Measurements from ENCODE around the gene NSUN2. TPM values are rescaled to one million over a fixed set of nuclear protein-coding genes. Genes with fewer than 3 reads are reported as not detected.

The NSUN2 gene
- total and polyA plus RNA-seq, 2 of the 4 experiments (the other 2 are of a cell fraction) = 51.1 to 61.1 TPM

DNA sequence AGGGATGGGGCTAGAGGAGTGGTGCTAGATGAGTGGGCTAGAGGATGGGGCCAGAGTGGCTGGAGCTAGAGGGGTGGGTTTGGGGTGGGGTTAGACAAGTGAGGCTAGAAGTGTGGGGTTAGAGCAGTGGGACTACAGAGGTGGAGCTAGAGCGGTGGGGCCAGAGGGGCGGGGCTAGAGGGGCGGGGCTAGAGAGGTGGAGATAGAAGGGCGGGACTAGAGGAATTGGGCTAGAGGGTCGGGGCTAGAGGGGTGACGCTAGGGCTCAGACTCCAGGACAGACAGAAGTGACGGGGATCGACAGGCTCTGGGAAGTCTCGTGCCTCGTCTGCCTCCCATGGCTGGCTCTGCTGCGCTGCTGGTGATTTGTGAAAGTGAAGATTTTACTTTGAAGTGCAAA, 49.4 kb upstream of the NSUN2 start:
- Histone ChIP-seq H3K9me1 (ENCODE audit: insufficient read depth, low read length) (peaks cover 3% of the 10 kb centered on the region; the same call in 1 of the 2 replicates), H3K14ac (replicated peaks; ENCODE audit: low read depth, low read length) (no peak overlapping the region), H3K4me2 (ENCODE audit: low read depth, low read length) (no peak overlapping the region), H2BK120ac (ENCODE audit: low read depth, low read length) (no peak overlapping the region), H3K18ac (ENCODE audit: low read depth, low read length) (no peak overlapping the region), H2AK5ac (ENCODE audit: low read depth, low read length) (no peak overlapping the region), H2AK9ac (replicated peaks; ENCODE audit: low read depth, low read length, poor library complexity) (no peak overlapping the region), H3K36me3 (ENCODE audit: control insufficient read depth, insufficient read depth, low read length) (no peaks in the 10 kb centered on the region), H3K56ac (ENCODE audit: extremely low read depth, insufficient read depth, low read length) (no peak overlapping the region), H3K27ac (ENCODE audit: insufficient read depth, low read length) (no peak overlapping the region), H3K9ac (ENCODE audit: low read depth, low read length) (no peak overlapping the region), H2BK15ac (ENCODE audit: low read depth, low read length) (no peak overlapping the region), H2BK20ac (ENCODE audit: low read depth, low read length) (no peak overlapping the region), H3K9me3 (ENCODE audit: control insufficient read depth, insufficient read depth, low read length) (no peaks in the 10 kb centered on the region), H3K79me1 (ENCODE audit: low read depth in 1 of 2, low read length in 2 of 2) (no peaks in the 10 kb centered on the region), H3K4ac (ENCODE audit: low read depth, low read length) (no peak overlapping the region), H2BK5ac (ENCODE audit: low read depth, low read length, poor library complexity, severe bottlenecking) (no peak overlapping the region), H3K4me3 (ENCODE audit: insufficient read depth, low read depth, low read length) (no peak overlapping the region), H4K8ac (ENCODE audit: low read depth in 2 of 2, low read length in 2 of 2) (no peak overlapping the region), H3K4me1 (ENCODE audit: control insufficient read depth, insufficient read depth, low read length) (no peaks in the 10 kb centered on the region), H3K23ac (ENCODE audit: low read depth, low read length) (no peak overlapping the region), H4K91ac (ENCODE audit: insufficient read depth, low read depth, low read length) (no peak overlapping the region), H4K20me1 (ENCODE audit: insufficient read depth, low read length) (no peaks in the 10 kb centered on the region), H2AFZ (replicated peaks; ENCODE audit: low read length, poor library complexity) (no peak overlapping the region), H4K5ac (ENCODE audit: low read depth, low read length) (no peak overlapping the region), H3K27me3 (ENCODE audit: control insufficient read depth, insufficient read depth, low read length) (peaks cover 3% of the 10 kb centered on the region; the same call in 1 of the 2 replicates)
- WGBS, 2 experiments (ENCODE audit: extremely low coverage in 2 of 2, insufficient read length in 1 of 2) = 17% methylated on average over 1 of the region's 11 CpGs; no CpG with 5 or more reads in 1 of the 2 experiments
- no TSS peak for BruUV-seq (replicated peaks)
- in situ Hi-C loops (cut with MboI; ENCODE audit: low sequenced_read_pairs) (no loop called here), dilution Hi-C loops (cut with HindIII; ENCODE audit: low sequenced_read_pairs, unreplicated experiment) (no loop called here), intact Hi-C loops (cut with micrococcal nuclease) (no loop called here)
- no peak for ATAC-seq (ENCODE audit: low read depth)
- TF ChIP-seq RCOR1 (IDR thresholded peaks at IDR 0.05; ENCODE audit: insufficient replicate concordance, low read length) (no peak), POLR2A (IDR thresholded peaks at IDR 0.05; ENCODE audit: low read depth, low read length) (no peak), MAFK (IDR thresholded peaks at IDR 0.05; ENCODE audit: low read depth, low read length) (no peak), RFX5 (IDR thresholded peaks at IDR 0.05; ENCODE audit: low read depth, low read length) (no peak), BHLHE40 (IDR thresholded peaks at IDR 0.05; ENCODE audit: low read depth, low read length) (no peak), RAD21 (IDR thresholded peaks at IDR 0.05; ENCODE audit: low read length) (no peak), USF2 (IDR thresholded peaks at IDR 0.05; ENCODE audit: low read depth, low read length) (no peak), SMC3 (IDR thresholded peaks at IDR 0.05; ENCODE audit: low read depth, low read length) (no peak), FOS (IDR thresholded peaks at IDR 0.05; ENCODE audit: low read depth, low read length) (no peak)
- TF ChIP-seq, protein P1, sequence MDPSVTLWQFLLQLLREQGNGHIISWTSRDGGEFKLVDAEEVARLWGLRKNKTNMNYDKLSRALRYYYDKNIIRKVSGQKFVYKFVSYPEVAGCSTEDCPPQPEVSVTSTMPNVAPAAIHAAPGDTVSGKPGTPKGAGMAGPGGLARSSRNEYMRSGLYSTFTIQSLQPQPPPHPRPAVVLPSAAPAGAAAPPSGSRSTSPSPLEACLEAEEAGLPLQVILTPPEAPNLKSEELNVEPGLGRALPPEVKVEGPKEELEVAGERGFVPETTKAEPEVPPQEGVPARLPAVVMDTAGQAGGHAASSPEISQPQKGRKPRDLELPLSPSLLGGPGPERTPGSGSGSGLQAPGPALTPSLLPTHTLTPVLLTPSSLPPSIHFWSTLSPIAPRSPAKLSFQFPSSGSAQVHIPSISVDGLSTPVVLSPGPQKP (IDR thresholded peaks at IDR 0.05; ENCODE audit: borderline replicate concordance, low read depth, low read length) = no peak
- CTCF ChIA-PET = no interaction called here
- DNase-seq = no peak
- POLR2A ChIA-PET (ENCODE audit: unreplicated experiment) = no interaction called here
